H1 (cell line): ENCODE measurements around the gene LSM3. TPM values are rescaled to one million over a fixed set of nuclear protein-coding genes. Genes with fewer than 3 reads are reported as not detected.

Experiments
- CTCF ChIA-PET: fragments of 300-600 bp; sonication (Branson Sonifier 250); formaldehyde crosslinking; loops from one replicate; lab custom pipeline; 2021; ENCODE audit not compliant: partially characterized antibody; lab: Charles Lee
- POLR2A ChIA-PET: fragments of 300-600 bp; sonication (Branson Sonifier 250); formaldehyde crosslinking; loops from one replicate; lab custom pipeline; 2021; ENCODE audit warnings: inconsistent platforms; ENCODE audit not compliant: partially characterized antibody; lab: Charles Lee
- DNase-seq, 2 experiments: peaks; one replicate each; pipeline versions ENCODE4 v3.0.0 to v3.0.0-alpha.2; 2010 to 2022; ENCODE audit warnings: low spot score in 2 of 2, low read depth in 1 of 2, mixed read lengths in 1 of 2
- FAIRE-seq: peaks from 2 replicates; lab custom pipeline; 2011; peaks lifted over from hg19 to GRCh38; lab: Jason Lieb, UNC
- H2AFZ ChIP-seq: 2 replicates; pipeline ENCODE4 v1.8.1; 2012; ENCODE audit warnings: low read length, inconsistent platforms
- H2AK5ac ChIP-seq: 2 replicates; pipeline ENCODE4 v1.6.1; 2013; ENCODE audit warnings: low read depth, low read length
- H2BK120ac ChIP-seq: replicated peaks from 2 replicates; pipeline ENCODE3; 2013; ENCODE audit warnings: low read depth, low read length, inconsistent platforms
- H2BK12ac ChIP-seq: 2 replicates; pipeline ENCODE4 v1.6.1; 2013; ENCODE audit warnings: low read depth, low read length
- H2BK15ac ChIP-seq: 2 replicates; pipeline ENCODE4 v1.6.1; 2013; ENCODE audit warnings: low read length
- H2BK20ac ChIP-seq: 2 replicates; pipeline ENCODE4 v1.6.1; 2013; ENCODE audit warnings: low read length
- H2BK5ac ChIP-seq: 2 replicates; pipeline ENCODE4 v1.6.1; 2013; ENCODE audit warnings: low read depth, low read length
- H3K14ac ChIP-seq: 2 replicates; pipeline ENCODE4 v1.6.1; 2013; ENCODE audit warnings: inconsistent platforms; ENCODE audit not compliant: insufficient read length
- H3K18ac ChIP-seq: 2 replicates; pipeline ENCODE4 v1.6.1; 2013; ENCODE audit warnings: low read length; ENCODE audit errors: extremely low read depth
- H3K23ac ChIP-seq: 2 replicates; pipeline ENCODE4 v1.6.1; 2013; ENCODE audit warnings: inconsistent platforms; ENCODE audit not compliant: insufficient read length
- H3K23me2 ChIP-seq: 2 replicates; pipeline ENCODE4 v1.6.1; 2013; ENCODE audit warnings: low read depth, low read length
- H3K27ac ChIP-seq: 2 replicates; pipeline ENCODE4 v1.6.1; 2011; ENCODE audit warnings: low read depth, low read length, inconsistent platforms
- H3K27me3 ChIP-seq, 4 experiments: replicated peaks in 1 of 4; 1 replicate in 1 of 4; 2 replicates in 3 of 4; pipeline versions ENCODE4 v1.6.1 to v1.8.1; 2011 to 2013; ENCODE audit warnings: low read length in 3 of 4, mild to moderate bottlenecking in 3 of 4, inconsistent platforms in 2 of 4, mixed read lengths in 2 of 4, moderate library complexity in 1 of 4; ENCODE audit not compliant: control insufficient read depth in 3 of 4, insufficient read depth in 3 of 4; ENCODE audit errors: extremely low read depth in 1 of 4
- H3K36me3 ChIP-seq, 4 experiments: 2 replicates each; pipeline versions ENCODE4 v1.6.1 to v1.8.1; 2011 to 2013; ENCODE audit warnings: mild to moderate bottlenecking in 4 of 4, low read length in 3 of 4, moderate library complexity in 2 of 4, control low read depth in 1 of 4, inconsistent platforms in 1 of 4; ENCODE audit not compliant: insufficient read depth in 4 of 4, control insufficient read depth in 2 of 4
- H3K4ac ChIP-seq: replicated peaks from 2 replicates; pipeline ENCODE3; 2013; ENCODE audit warnings: low read length, low read depth, mixed read lengths, inconsistent platforms; ENCODE audit not compliant: insufficient read length
- H3K4me1 ChIP-seq, 4 experiments: replicated peaks in 1 of 4; 1 replicate in 1 of 4; 2 replicates in 3 of 4; pipeline versions ENCODE4 v1.6.1 to v1.8.1; 2011 to 2013; ENCODE audit warnings: low read length in 3 of 4, inconsistent platforms in 2 of 4, mixed read lengths in 1 of 4; ENCODE audit not compliant: insufficient read depth in 4 of 4, control insufficient read depth in 3 of 4
- H3K4me2 ChIP-seq, 2 experiments: 2 replicates each; pipeline versions ENCODE4 v1.6.1 to v1.8.1; 2011 to 2013; ENCODE audit warnings: low read depth in 2 of 2, low read length in 2 of 2, control low read depth in 1 of 2, inconsistent platforms in 1 of 2, mild to moderate bottlenecking in 1 of 2; ENCODE audit not compliant: insufficient read depth in 1 of 2
- H3K4me3 ChIP-seq, 4 experiments: fragments of 200-600, 300-600 bp in 1 of 4; sonication (generic), shearing (Covaris generic), sonication (Bioruptor Twin) in 1 of 4; 2 replicates each; pipeline versions ENCODE4 v1.5.1 to v1.8.1; 2011 to 2016; ENCODE audit warnings: low read length in 4 of 4, low read depth in 3 of 4, control low read depth in 2 of 4, inconsistent platforms in 2 of 4, mild to moderate bottlenecking in 2 of 4, mixed read lengths in 1 of 4, moderate library complexity in 1 of 4; ENCODE audit not compliant: insufficient read depth in 2 of 4; ENCODE audit errors: extremely low read depth in 1 of 4
- H3K56ac ChIP-seq: replicated peaks from 2 replicates; pipeline ENCODE3; 2013; ENCODE audit warnings: low read depth, mild to moderate bottlenecking, mixed read lengths, low read length, inconsistent platforms; ENCODE audit not compliant: insufficient read length
- H3K79me1 ChIP-seq: 2 replicates; pipeline ENCODE4 v1.6.1; 2013; ENCODE audit warnings: low read depth, low read length, control low read depth
- H3K79me2 ChIP-seq, 2 experiments: 2 replicates each; pipeline versions ENCODE4 v1.6.1 to v1.8.1; 2012 to 2013; ENCODE audit warnings: low read length in 2 of 2, mild to moderate bottlenecking in 2 of 2, inconsistent platforms in 1 of 2; ENCODE audit not compliant: insufficient read depth in 2 of 2, control insufficient read depth in 1 of 2
- H3K9ac ChIP-seq, 4 experiments: replicated peaks in 1 of 4; 1 replicate in 1 of 4; 2 replicates in 3 of 4; pipeline versions ENCODE4 v1.6.1 to v1.8.1; 2011 to 2013; ENCODE audit warnings: low read depth in 3 of 4, low read length in 3 of 4, control low read depth in 2 of 4, mild to moderate bottlenecking in 2 of 4, moderate library complexity in 2 of 4, inconsistent platforms in 1 of 4; ENCODE audit errors: extremely low read depth in 1 of 4
- H3K9me3 ChIP-seq, 2 experiments: 2 replicates each; pipeline versions ENCODE4 v1.6.1 to v1.8.1; 2012 to 2013; ENCODE audit warnings: mild to moderate bottlenecking in 2 of 2, moderate library complexity in 2 of 2, control low read depth in 1 of 2, inconsistent platforms in 1 of 2, low read depth in 1 of 2, low read length in 1 of 2, mixed read lengths in 1 of 2; ENCODE audit not compliant: insufficient read depth in 2 of 2
- H4K20me1 ChIP-seq, 2 experiments: replicated peaks in 1 of 2; 2 replicates each; pipeline versions ENCODE3 to v1.8.1; 2011 to 2013; ENCODE audit warnings: inconsistent platforms in 2 of 2, low read length in 2 of 2, mild to moderate bottlenecking in 1 of 2; ENCODE audit not compliant: insufficient read depth in 2 of 2, control insufficient read depth in 1 of 2
- H4K5ac ChIP-seq: 2 replicates; pipeline ENCODE4 v1.6.1; 2013; ENCODE audit warnings: low read length, low read depth, mixed read lengths, inconsistent platforms; ENCODE audit not compliant: insufficient read length
- H4K8ac ChIP-seq: 2 replicates; pipeline ENCODE4 v1.8.0; 2013; ENCODE audit warnings: mild to moderate bottlenecking, moderate library complexity, low read length, inconsistent platforms; ENCODE audit not compliant: insufficient read depth; ENCODE audit errors: extremely low read depth
- H4K91ac ChIP-seq: replicated peaks from 2 replicates; pipeline ENCODE3; 2013; ENCODE audit warnings: low read length, mixed read lengths, inconsistent platforms; ENCODE audit not compliant: insufficient read length
- BCL11A ChIP-seq, 2 experiments: IDR thresholded peaks; one replicate each; pipeline ENCODE4 v1.6.1; 2011; ENCODE audit warnings: low read depth in 2 of 2, low read length in 2 of 2, mild to moderate bottlenecking in 2 of 2
- CEBPB ChIP-seq: IDR thresholded peaks from 2 replicates; pipeline ENCODE4 v1.6.1; 2012; ENCODE audit warnings: low read depth, low read length
- CTBP2 ChIP-seq: IDR thresholded peaks from 2 replicates; pipeline ENCODE4 v1.7.0; 2011; ENCODE audit warnings: borderline replicate concordance, mild to moderate bottlenecking, moderate library complexity, mixed read lengths, low read length; ENCODE audit not compliant: insufficient read depth, insufficient read length
- EGR1 ChIP-seq: IDR thresholded peaks from 2 replicates; pipeline ENCODE4 v1.6.1; 2011; ENCODE audit warnings: low read depth, low read length, borderline replicate concordance
- KDM1A ChIP-seq: fragments of 200-600, 300-600 bp; sonication (generic); IDR thresholded peaks from 2 replicates; pipeline ENCODE4 v1.7.1; 2016; ENCODE audit warnings: mild to moderate bottlenecking, low read length, borderline replicate concordance
- NANOG ChIP-seq: IDR thresholded peaks from 2 replicates; pipeline ENCODE4 v1.6.1; 2011; ENCODE audit warnings: low read length, low read depth, mild to moderate bottlenecking, inconsistent platforms; ENCODE audit not compliant: insufficient read depth, poor library complexity, severe bottlenecking
- NRF1 ChIP-seq: IDR thresholded peaks from 2 replicates; pipeline ENCODE4 v1.6.1; 2011; ENCODE audit warnings: mild to moderate bottlenecking, low read depth, low read length, improper control_type of control experiment
- PHF8 ChIP-seq: fragments of 200-600 bp; sonication (generic); conservative IDR thresholded peaks from 2 replicates; pipeline ENCODE4 v1.7.1; 2012; ENCODE audit warnings: low read depth, mild to moderate bottlenecking, inconsistent platforms, low read length, moderate library complexity
- POLR2A ChIP-seq, 2 experiments: IDR thresholded peaks; 1 replicate in 1 of 2; 2 replicates in 1 of 2; pipeline ENCODE4 v1.6.1; 2011; ENCODE audit warnings: low read depth in 2 of 2, low read length in 2 of 2, mild to moderate bottlenecking in 2 of 2; ENCODE audit errors: control extremely low read depth in 1 of 2
- SAP30 ChIP-seq: fragments of 300-600 bp; sonication (generic); IDR thresholded peaks from 2 replicates; pipeline ENCODE4 v1.7.1; 2012; ENCODE audit warnings: low read length, moderate library complexity, mild to moderate bottlenecking, inconsistent platforms; ENCODE audit not compliant: insufficient read depth, insufficient replicate concordance
- SIX5 ChIP-seq: IDR thresholded peaks from 2 replicates; pipeline ENCODE4 v1.6.1; 2011; ENCODE audit warnings: mild to moderate bottlenecking, low read depth, low read length
- SRF ChIP-seq: IDR thresholded peaks from 2 replicates; pipeline ENCODE4 v1.6.1; 2011; ENCODE audit warnings: mild to moderate bottlenecking, low read depth, low read length, moderate library complexity
- TCF12 ChIP-seq: IDR thresholded peaks from 2 replicates; pipeline ENCODE4 v1.6.1; 2011; ENCODE audit warnings: low read depth, mild to moderate bottlenecking, low read length
- TEAD4 ChIP-seq: IDR thresholded peaks from 2 replicates; pipeline ENCODE4 v1.6.1; 2012; ENCODE audit warnings: low read depth, low read length, inconsistent platforms, mixed read lengths
- WGBS, 2 experiments: shearing (Covaris generic) in 1 of 2; methylation state at CpG; one replicate each; pipeline versions ENCODE4 v1.1.6 to v1.1.7; 2013 to 2015; ENCODE audit warnings: low lambda C conversion rate in 2 of 2, mixed read lengths in 2 of 2, inconsistent platforms in 1 of 2, low coverage in 1 of 2, missing lambda C conversion rate in 1 of 2; ENCODE audit not compliant: insufficient replicate concordance in 2 of 2, insufficient coverage in 1 of 2, insufficient read length in 1 of 2; ENCODE audit errors: extremely low coverage in 1 of 2, missing lambda C conversion rate in 1 of 2; 5-methylcytosine and 5-hydroxymethylcytosine counted together
- polyA plus RNA-seq, 7 experiments: library from polyadenylated mRNA; depleted of rRNA in 3 of 7; stranded (reverse) in 5 of 7; unstranded in 2 of 7; fragments of >200 nt in 5 of 7; fragments of 200-250 nt in 2 of 7; gene quantifications; 1 replicate in 5 of 7; 2 replicates in 1 of 7; 4 replicates in 1 of 7; pipeline versions ENCODE4 v1.2.1 to v1.2.3, GENCODE V29; 2011 to 2013; ENCODE audit warnings: missing spikeins in 2 of 7, mixed read lengths in 2 of 7
- total RNA-seq: library from RNA; stranded (reverse); fragmentation: NEBNext Ultra II Directional; extraction: Animal tissue kit (Norgen Biotek cat#: 25700); gene quantifications from 2 replicates; pipeline ENCODE4 v1.2.1, GENCODE V29; 2021

LSM3 gene
- total and polyA plus RNA-seq, 2 of the 8 experiments (the other 6 are each of a cell fraction or from before 2014, with no cell fraction given) = 7.1 to 25.4 TPM

DNA sequence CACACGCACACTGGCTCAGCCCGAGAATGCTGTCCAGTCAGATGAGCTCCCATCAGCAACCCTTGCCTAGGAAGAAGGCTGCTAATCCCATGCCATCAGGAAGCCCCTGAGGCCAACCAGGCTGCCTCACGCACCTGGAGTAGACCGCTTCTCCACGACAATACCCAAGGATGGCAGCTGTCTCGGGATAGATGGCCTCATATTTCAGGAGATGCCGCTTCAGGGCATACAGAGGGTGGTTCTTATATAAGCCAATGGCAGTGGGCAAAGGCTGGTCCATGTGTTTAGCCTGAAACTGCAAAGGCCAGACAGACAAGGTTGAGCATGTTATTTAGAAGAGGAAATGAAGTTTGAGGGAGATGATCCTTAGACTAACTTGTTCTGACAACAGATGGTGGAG, 22.4 kb upstream of the LSM3 start:
- peaks cover 4 to 7% of the 10 kb centered on the region in 2 experiments for H4K20me1 ChIP-seq
- no peak overlapping the region for H3K56ac ChIP-seq
- POLR2A ChIA-PET = no interaction called here
- no peak overlapping the region for H4K8ac ChIP-seq
- H3K18ac ChIP-seq = no peak overlapping the region
- H2BK20ac ChIP-seq = no peak overlapping the region
- no peak overlapping the region for H2AFZ ChIP-seq
- H3K4me1 ChIP-seq = no peaks in the 10 kb centered on the region
- no peak overlapping the region for H2BK12ac ChIP-seq
- CTCF ChIA-PET = interaction anchor here (1.0 to 2.0 kb wide), 2 partner anchors 7 to 260 kb away, joined by 3 to 5 read pairs; no protein-coding TSS in a partner anchor
- no peak overlapping the region for H3K14ac ChIP-seq
- no peak overlapping the region for H2BK5ac ChIP-seq
- H4K91ac ChIP-seq = no peak overlapping the region
- no peak overlapping the region for H3K4me2 ChIP-seq
- H3K23me2 ChIP-seq = no peaks in the 10 kb centered on the region; the same call in 1 of the 2 replicates
- H2AK5ac ChIP-seq = no peak overlapping the region
- H3K9ac ChIP-seq = no peak overlapping the region
- no peak for TF ChIP-seq BCL11A (IDR thresholded peaks at IDR 0.05; ENCODE audit: low read depth in 2 of 2, low read length in 2 of 2)
- TF ChIP-seq NANOG = no peak
- TF ChIP-seq CTBP2 = no peak
- no peak for TF ChIP-seq EGR1
- TF ChIP-seq PHF8 = no peak
- no peak for TF ChIP-seq TEAD4
- no peak for TF ChIP-seq KDM1A
- TF ChIP-seq CEBPB = no peak
- no peak for TF ChIP-seq SIX5
- TF ChIP-seq TCF12 = no peak
- no peak for TF ChIP-seq SAP30
- TF ChIP-seq NRF1 = no peak
- no peak for TF ChIP-seq SRF
- no peak for TF ChIP-seq POLR2A (IDR thresholded peaks at IDR 0.05; ENCODE audit: control extremely low read depth in 1 of 2, low read depth in 2 of 2, low read length in 2 of 2)
- H3K79me1 ChIP-seq = no peaks in the 10 kb centered on the region
- no peaks in the 10 kb centered on the region for H3K79me2 ChIP-seq
- no peak overlapping the region for H3K23ac ChIP-seq
- no peaks in the 10 kb centered on the region for H3K27me3 ChIP-seq
- 87 to 100% methylated on average over 1 to 7 of the region's 7 CpGs for WGBS, 2 experiments
- H3K4me3 ChIP-seq = no peak overlapping the region
- DNase-seq = no peak
- H3K27ac ChIP-seq = no peak overlapping the region
- no peak overlapping the region for H2BK15ac ChIP-seq
- H2BK120ac ChIP-seq = no peak overlapping the region
- no peak overlapping the region for H4K5ac ChIP-seq
- H3K36me3 ChIP-seq = peaks cover 15 to 43% (median 36%) of the 10 kb centered on the region in 4 experiments; a peak in 7 of 8 replicates
- no peaks in the 10 kb centered on the region for H3K9me3 ChIP-seq
- no peak for FAIRE-seq
- no peak overlapping the region for H3K4ac ChIP-seq
